ENCODE data around the gene PACSIN1.

The PACSIN1 gene

DNA sequence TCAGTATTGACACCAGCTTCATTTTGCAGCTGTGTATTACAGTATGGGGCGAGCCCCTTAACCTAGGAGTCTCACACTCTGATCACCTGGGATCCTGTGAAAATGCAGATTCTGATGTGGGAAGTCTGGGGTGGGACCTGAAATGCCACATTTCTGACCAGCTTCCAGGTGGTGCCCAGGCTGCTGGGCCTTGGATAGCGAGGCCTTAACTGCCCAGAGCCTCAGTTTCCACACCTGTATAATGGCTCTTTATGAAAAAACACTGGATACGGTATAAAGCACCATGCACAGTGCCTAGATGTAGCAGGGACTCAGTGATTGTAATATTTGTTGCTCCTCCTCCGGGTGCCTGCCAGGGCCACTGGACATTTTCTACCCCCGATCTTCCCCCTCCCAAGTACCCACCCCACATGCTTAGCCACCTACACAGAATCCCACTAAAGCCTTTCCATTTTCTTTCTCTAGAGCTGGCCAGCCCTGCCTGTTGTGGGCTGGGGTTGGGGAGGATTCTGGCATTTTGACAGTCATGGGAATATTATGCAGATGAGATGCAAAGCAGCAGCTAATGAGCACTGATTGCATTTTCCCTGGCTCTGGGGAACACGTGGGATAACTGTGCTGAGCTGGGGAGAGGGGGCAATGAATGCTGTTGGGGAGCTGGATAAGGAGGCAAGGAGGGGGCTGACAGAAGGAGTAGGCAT, 45.5 kb downstream of the PACSIN1 start:
- no peak for DNase-seq
- in situ Hi-C loops (cut with MboI; ENCODE audit: low pct_unique_long_range_greater_than_20kb, low sequenced_read_pairs) = no loop called here

DNA sequence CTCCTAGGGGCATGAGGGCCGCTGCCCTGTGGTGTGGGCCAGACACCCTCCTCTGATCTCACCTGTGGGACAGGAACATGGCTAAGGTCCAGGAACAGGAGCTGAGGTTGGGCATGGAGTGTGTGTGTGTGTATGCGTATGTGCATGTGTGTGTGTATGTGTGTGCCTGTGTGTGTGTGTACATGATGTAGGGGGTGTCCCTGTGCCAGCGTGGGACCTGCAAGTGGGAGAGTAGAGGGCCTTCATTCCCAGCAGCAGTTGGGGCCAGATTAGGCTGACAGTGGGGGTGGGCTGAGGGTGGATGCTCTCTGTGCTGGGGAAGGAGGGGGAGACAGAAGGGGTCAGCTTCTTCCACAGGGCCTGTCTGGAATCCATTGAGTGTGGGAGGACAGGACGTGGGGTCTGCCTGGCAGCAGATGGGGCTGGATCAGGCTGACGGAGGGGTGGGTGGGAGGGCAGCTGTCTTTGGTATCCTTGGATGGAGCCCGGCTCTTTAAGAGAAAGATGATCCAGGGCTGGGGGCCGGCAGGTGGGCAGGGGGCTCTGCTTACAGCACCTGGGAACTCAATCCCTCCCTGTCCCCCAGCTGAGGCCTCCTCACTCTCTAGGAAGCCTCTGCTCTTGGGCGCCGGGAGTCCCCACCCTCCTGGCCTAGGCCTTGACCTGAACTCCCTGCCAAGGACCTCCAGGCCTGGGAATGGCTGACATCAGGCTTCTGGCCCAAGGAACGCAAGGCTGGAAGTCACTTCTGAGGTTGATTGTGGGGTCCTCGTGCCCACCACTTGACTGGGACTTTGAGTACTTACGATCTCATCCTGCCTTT, 46.2 kb downstream of the PACSIN1 start:
- in situ Hi-C loops (cut with MboI; ENCODE audit: low pct_unique_long_range_greater_than_20kb, low sequenced_read_pairs) = no loop called here
- DNase-seq = no peak

DNA sequence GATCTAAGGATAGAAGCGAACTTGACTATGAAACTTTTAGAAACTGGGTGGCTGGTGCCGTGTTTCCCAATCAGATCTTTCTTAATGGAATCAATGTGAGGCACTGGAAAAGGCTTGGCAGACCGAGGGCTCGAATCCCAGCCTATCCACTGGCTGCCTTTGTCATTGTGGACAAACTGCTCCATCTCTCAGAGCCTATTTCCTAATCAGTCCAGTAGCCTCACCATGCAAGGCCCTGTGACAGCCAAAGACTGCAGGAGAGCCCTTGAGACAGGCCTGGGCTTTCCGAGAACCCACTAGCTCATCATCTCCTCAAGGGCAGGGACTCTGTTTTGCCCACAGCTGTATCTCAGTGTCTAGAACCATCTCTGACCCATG, 46.9 kb downstream of the PACSIN1 start:
- in situ Hi-C loops (cut with MboI; ENCODE audit: low pct_unique_long_range_greater_than_20kb, low sequenced_read_pairs) = no loop called here
- no peak for DNase-seq

DNA sequence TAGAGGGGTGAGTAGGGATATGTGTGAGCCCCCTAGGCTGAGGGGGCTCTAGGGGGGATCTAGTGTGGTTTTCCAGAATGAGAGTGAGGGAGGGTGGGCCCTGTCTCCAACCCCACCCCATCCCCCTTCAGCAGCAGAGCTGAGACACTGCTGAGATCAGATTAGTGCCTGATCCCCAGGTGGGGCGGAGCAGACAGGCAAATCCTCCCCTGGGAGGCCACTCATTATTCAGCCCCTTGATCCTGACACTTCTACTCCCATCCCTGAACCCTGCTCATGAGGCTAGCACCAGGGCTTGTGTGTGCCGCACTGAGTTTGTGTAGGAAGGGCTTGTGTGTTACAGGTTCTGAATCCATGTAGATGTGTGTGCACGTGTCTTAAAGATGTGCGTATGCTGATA, 47.8 kb downstream of the PACSIN1 start:
- in situ Hi-C loops (cut with MboI; ENCODE audit: low pct_unique_long_range_greater_than_20kb, low sequenced_read_pairs) = no loop called here
- no peak for DNase-seq

DNA sequence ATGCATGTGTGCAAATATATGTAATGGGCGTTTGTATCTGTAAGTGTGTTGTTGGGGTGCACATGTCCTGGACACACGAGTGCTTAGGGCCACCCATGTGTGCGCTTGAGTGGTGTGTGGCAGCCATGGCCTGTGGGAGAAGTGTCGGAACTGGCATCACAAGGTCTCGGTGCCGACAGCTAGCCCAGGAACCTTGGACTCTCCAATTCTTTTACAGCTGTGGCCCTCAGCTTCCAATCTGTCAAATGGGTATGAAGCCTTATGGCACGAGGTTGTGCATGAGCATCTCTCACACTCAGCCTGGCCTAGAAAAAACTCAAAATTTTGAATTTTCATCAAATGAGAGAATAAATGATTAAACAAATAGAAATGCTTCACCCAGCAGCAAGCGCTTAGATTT, 48.2 kb downstream of the PACSIN1 start:
- in situ Hi-C loops (cut with MboI; ENCODE audit: low pct_unique_long_range_greater_than_20kb, low sequenced_read_pairs) = no loop called here
- no peak for DNase-seq

DNA sequence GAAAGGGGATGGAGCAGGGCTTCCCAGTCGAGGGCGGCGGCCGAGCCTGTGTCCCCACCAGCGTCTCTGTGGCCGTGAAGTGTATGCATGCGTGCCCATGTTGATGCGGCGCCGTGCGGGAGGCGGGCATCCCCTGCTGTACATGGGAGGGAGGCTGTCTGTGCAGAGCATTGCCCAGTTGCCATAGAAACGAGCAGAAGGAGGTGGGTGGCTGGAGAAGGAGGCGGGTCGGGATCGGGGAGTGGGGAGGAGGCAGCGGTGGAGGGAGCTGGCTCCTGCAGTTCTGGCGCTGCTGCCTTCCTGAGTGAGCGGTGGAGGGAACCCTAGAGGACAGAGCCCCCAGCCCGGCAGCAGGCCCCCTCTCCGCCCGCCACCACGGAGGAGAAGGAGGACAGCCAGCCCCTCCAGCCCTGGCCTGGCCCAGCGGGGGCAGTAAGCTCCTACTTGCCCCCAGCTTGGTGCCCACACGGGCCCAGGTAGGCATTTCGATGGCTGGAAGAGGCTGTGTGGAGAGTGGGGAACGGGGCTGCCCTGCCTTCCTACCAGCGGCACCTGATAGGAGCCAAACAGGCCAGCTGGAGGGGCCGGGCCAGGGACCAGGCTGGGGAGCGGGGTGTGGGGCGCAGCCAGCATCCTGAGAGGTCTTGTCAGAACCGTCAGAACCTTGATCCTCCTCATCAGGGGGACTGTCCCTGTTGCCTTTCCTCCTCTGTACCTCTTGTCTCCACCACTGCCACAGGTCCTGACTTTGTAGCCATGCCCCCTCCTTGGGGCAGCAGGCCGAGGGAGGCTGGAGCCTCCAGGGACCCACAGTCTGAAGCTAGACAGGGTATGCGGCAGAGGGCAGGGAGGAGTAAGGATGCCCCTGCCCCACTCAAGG, 49.0 kb downstream of the PACSIN1 start:
- in situ Hi-C loops (cut with MboI; ENCODE audit: low pct_unique_long_range_greater_than_20kb, low sequenced_read_pairs) = no loop called here
- no peak for DNase-seq

DNA sequence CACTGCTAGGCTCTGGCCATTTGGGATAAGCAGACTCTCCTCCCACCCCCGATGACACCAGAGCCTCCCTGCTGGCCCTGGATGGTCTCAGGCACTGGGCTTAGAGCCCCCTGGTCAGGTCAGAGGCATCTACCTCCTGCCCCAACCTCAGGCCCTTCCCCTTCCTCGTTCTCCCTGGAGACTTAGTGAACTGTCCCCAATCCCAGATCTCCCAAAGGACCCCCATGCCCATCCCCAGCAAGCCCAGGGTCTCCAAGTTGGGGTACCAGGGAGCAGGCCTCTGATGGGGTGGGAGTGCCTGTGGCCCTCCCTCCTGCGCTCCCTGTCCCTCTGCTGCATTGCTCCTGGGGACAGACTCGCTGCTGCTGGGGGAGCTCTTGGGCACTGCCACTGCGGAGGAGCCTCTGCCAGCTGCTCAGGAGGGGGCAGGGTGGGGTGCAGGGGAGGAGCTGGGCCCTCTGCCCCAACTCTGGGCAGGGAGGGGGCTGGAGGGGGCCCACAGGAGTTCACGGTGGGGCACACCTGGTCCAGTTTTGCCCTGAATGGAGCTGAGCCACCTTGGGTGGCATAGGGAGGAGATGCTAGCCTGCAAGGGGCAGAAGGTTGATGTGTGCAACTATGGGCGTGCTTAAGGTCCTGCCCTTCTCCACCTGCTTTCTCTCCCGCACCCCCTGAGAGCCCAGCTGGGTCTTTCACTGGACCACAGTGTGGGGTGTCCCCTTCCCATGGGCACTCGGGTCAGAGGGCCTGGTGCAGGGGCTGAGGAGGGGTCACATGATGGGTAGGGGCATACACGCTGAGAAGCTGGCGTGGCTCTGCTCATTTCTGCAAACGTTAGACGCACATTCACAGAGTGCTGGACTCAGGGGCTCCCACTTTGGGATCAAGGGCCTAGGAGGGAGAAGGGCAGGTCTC, 49.9 kb downstream of the PACSIN1 start:
- DNase-seq = no peak
- in situ Hi-C loops (cut with MboI; ENCODE audit: low pct_unique_long_range_greater_than_20kb, low sequenced_read_pairs) = no loop called here

DNA sequence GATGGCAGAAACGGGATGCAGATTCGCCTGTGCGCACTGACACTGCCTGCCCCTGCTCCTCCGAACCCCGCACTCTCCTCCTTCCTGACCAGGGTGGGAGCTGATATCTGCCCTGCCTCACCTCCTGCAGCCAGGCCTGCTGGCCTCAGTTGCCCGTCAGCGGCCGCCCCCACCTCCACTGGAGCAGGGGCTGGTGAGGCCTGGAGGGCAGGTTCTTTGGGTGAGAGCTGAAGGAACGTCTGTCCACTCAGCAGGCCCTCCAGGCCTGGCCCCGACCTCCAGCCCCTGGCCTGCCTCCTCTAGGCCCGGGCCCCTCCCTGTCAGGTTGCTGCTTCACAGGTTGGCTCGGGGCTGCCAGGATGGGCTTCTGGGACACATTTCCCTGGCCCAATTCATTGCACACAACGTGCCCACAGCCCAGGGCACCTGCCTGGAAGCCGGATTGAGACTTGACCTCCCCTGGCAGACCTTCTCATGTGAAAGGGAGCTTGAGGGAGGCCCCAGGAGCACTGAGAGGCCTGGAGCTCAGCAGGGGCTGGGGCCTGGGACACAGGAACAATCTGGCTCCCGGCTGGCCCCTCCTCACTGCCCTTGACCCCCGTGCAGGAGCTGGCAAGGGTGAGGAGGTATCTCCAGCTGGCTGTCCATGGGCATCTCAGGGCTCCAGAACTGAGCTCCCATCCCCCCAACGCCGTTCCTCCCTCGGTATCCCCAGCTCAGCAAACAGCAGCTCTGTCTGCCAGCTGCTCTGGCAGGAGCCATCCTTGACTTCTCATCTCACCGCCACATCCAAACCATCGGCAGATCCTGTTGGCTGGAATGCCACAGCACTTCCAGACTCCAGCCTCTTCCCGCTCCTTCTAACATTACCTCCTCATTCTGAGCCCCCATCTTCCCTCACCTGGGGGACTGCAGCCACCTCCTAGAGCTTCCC, 50.8 kb downstream of the PACSIN1 start:
- DNase-seq = no peak
- in situ Hi-C loops (cut with MboI; ENCODE audit: low pct_unique_long_range_greater_than_20kb, low sequenced_read_pairs) = no loop called here

DNA sequence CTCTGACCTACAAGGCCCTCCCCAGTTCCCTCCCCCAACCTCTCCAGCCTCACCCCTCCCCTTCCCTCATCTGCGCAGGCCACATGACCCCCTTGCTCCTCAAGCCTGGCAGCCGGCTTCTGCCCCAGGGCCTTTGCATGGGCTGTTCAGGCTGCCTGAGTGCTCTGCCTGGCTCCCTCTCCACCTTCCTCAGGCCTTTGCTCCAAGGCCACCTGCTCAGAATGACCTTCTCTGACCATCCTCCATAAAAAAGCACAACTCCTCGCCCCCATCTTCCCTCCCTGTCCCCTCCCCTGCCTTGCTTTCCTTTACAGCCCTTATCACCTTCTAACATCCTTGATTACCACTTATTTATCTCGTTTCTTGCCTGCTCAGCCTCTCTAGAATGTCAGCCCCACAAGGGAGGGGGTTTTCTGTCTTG, 51.6 kb downstream of the PACSIN1 start:
- no peak for DNase-seq
- in situ Hi-C loops (cut with MboI; ENCODE audit: low pct_unique_long_range_greater_than_20kb, low sequenced_read_pairs) = no loop called here

DNA sequence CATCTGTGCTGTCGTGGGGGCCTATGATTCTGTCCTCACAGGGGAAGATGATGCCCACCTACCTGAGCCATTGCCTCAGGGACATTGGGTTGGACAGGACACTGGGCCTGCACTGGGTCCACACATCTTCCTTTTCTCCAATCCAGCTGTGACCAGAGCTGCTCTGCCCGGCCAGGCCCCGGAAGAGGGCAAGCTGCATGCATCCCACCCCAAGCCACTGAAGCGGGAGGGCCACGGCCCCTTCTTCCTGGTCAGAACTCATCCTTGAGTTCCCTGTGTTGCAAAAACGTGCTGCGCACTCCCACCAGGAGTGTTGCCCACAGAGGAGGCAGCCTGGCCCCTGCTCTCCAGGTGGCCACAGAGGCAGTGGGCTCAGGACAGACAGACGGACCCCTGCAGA, 52.1 kb downstream of the PACSIN1 start:
- no peak for DNase-seq
- in situ Hi-C loops (cut with MboI; ENCODE audit: low pct_unique_long_range_greater_than_20kb, low sequenced_read_pairs) = no loop called here

DNA sequence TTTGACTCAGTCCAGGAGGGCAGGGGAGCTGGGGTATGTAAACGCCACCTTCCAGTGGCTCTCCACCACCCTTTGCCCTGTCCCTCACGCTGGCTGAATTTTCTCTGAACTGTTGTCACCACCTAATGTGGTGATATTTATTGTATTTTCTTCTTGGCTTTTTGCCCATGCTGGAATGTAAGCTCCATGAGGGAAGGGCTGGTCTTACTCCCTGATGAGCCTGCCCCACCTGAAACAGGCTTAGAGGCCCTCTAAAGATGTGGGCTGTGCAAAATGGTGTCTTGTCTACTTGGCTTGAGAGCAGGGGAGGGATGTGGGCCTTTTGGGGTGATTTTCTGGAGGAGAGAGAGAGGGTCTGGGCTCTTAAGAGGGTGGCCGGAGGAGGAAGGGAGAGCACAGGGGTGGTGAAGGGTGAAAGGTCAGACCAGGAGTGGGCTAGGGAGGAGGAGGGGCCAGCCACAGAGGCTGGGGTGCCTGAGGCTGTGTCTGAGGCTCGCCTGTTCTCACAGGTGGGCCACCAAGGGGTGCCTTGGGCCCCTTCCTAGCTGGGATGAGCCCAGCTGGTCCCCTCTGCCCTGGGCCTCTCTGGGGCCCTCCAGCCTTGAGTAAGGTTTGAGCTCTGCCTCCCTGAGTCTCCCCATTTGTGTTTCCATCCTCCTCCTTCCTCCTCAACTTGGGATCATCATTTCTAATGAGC, 52.9 kb downstream of the PACSIN1 start:
- no peak for DNase-seq
- in situ Hi-C loops (cut with MboI; ENCODE audit: low pct_unique_long_range_greater_than_20kb, low sequenced_read_pairs) = no loop called here

DNA sequence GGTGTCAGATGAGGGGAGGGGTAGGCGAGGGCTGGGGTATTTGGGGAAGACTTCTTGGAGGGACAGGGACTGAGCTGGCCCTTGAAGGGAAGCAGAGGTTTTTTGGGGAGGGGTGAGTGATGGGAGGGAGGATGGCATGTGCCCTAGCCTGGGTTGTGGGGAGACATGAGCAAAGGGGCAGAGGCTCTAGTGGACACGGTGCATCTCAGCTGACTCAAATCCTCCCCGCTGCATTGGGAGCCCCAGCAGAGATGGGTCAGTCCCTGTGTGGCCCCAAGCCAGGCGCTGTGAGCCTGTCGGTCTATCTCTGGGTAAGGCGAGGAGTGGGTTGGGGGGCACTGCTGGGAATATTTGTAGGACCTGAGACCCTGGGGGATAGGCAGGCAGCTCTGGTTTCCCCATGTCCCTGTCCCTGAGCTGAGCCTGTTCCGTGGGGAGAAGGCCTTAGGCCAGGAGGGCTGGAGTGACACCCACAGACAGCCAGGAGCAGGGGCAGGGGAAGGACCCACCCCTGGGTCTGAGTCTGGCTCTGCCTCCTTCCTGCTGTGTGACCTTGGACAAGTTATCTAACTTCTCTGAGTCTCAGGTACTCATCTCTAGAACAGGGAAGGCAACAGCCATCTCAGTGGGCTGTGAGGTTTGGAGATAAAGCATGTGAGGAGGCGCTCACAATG, 54.2 kb downstream of the PACSIN1 start:
- DNase-seq = no peak
- in situ Hi-C loops (cut with MboI; ENCODE audit: low pct_unique_long_range_greater_than_20kb, low sequenced_read_pairs) = no loop called here

DNA sequence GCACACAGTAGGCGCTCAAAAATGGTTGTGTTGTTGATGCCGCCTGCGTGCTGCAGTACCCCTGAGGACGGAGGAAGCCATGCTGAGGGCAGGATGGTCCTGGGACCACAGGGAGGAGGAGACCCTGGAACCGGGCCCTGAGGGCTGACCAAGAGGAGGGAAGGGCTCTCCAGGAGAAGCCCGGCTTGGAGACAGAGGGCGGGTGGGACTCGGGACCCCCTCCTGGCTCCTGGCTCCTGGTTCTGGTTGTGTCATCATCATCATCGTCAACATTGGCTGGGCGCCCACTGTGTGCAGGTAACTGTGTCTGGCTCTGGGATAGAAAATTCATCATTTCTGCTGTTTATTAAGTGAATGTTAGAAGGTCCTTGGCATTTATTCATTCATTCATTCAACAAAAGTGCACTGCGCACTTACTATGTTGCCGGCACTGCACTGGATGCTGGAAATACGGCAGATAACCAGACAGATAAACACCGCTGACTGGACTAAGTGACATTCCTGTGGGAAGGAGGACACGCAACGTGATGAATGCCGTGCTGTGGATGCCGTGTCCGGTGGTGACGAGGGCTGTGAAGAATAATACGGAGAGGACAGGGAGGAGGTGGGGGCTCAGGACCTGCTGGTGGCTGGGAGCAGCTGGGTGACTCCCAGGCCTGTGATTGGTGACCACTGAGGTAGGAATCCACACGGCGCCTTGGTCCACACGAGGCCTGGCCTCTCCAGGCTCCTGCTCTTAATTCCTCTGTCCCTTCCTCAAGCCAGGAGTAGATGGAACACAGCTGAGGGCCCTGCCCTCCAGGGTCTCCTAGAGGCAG, 55.0 kb downstream of the PACSIN1 start:
- DNase-seq = no peak
- in situ Hi-C loops (cut with MboI; ENCODE audit: low pct_unique_long_range_greater_than_20kb, low sequenced_read_pairs) = no loop called here

DNA sequence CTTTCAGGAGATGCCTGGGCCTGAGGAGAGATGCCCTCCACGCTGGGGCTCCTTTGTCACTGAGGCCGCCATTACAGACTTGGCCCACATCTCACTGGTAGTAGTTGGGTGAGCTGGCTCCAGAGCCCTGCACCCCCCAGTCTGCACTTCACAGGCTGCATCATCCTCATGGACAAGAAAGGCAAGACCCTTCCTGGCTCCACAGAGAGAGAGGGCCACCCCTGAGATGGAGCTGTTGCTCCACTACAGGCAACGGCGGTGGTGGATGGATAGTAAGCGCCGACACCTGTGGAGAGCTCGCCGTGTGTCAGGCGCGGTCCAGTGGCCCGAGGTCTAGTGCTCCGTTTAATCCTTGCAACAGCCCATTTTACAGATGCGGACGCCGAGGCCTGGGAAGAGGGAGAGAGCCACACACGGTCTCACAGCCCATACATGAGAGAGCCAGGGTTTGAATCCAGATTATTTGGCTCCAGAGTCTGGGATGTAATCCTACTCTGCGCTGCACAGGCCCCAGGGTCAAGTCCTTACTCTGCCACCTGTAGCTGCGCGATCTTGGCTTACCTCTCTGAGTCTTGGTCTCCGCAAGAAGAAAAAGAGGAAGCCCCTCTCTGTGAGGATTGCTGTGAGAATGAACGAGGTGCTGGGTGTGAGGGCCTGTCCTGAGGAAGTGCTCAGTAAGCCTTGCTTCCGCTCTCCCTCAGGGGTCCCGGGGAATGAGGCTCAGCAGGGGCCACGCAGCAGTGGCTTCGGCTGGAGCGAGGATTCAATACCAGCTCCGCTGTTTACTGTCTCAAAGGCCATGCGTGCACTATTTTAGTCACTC, 55.8 kb downstream of the PACSIN1 start:
- in situ Hi-C loops (cut with MboI; ENCODE audit: low pct_unique_long_range_greater_than_20kb, low sequenced_read_pairs) = no loop called here
- DNase-seq = peak; percentile 77

DNA sequence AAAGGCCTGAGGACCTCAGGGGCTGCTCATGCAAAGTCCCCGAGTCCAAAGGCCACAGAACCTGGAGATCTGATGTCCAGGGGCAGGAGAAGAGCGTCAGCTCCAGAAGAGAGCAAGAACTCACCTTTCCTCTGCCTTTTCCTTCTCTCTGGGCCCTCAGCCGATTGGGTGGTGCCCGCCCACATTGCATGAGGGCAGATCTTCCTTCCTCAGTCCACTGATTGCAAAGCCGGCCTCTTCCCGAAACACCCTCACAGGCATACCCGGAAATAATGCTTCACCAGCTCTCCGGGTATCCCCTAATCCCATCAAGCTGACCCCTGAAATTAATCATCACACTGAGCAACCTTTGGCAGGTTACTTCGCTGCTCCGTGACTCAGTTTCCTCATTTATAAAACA, 56.9 kb downstream of the PACSIN1 start:
- no peak for DNase-seq
- in situ Hi-C loops (cut with MboI; ENCODE audit: low pct_unique_long_range_greater_than_20kb, low sequenced_read_pairs) = no loop called here

Data from KBM-7 (cell line).